ENCODE results near the gene ZFAND3.

The ZFAND3 gene

GRCh38 chr6:38079537-38079936 is 260.0 kb downstream of the ZFAND3 start:
- no peak for TF ChIP-seq CTCF (IDR thresholded peaks at IDR 0.05; ENCODE audit: low read depth, low read length)
- DNase-seq (ENCODE audit: extremely low read depth, low read depth) = no peak

- DNase-seq (ENCODE audit: extremely low read depth, low read depth) = no peak
- TF ChIP-seq CTCF (IDR thresholded peaks at IDR 0.05; ENCODE audit: low read depth, low read length) = no peak
Observed at GRCh38 chr6:38080360-38080759, 260.8 kb downstream of the ZFAND3 start.

- DNase-seq (ENCODE audit: extremely low read depth, low read depth) = peak; percentile 8
- TF ChIP-seq CTCF (IDR thresholded peaks at IDR 0.05; ENCODE audit: low read depth, low read length) = no peak
Observed at GRCh38 chr6:38080889-38081288, 261.4 kb downstream of the ZFAND3 start.

GRCh38 chr6:38085031-38085430 is 265.5 kb downstream of the ZFAND3 start:
- no peak for TF ChIP-seq CTCF (IDR thresholded peaks at IDR 0.05; ENCODE audit: low read depth, low read length)
- DNase-seq (ENCODE audit: extremely low read depth, low read depth) = no peak

- TF ChIP-seq CTCF (IDR thresholded peaks at IDR 0.05; ENCODE audit: low read depth, low read length) = no peak
- DNase-seq (ENCODE audit: extremely low read depth, low read depth) = no peak
Observed at GRCh38 chr6:38086346-38086745, 266.8 kb downstream of the ZFAND3 start.

GRCh38 chr6:38088010-38088409 is 268.5 kb downstream of the ZFAND3 start:
- TF ChIP-seq CTCF (IDR thresholded peaks at IDR 0.05; ENCODE audit: low read depth, low read length) = no peak
- no peak for DNase-seq (ENCODE audit: extremely low read depth, low read depth)

GRCh38 chr6:38088829-38089228 is 269.3 kb downstream of the ZFAND3 start:
- no peak for DNase-seq (ENCODE audit: extremely low read depth, low read depth)
- no peak for TF ChIP-seq CTCF (IDR thresholded peaks at IDR 0.05; ENCODE audit: low read depth, low read length)

All from AG09319 (cell line).